ENCODE data around the gene CACNA1E. TPM values are rescaled to one million over a fixed set of nuclear protein-coding genes. Genes with fewer than 3 reads are reported as not detected.
"Not testable (repeated sequence)": the region's sequence is repeated elsewhere in the genome, so short reads cannot be mapped to it uniquely, and the experiment has no call there.

CACNA1E gene
- total RNA-seq, 2 experiments from 2014 or later = not detected

DNA sequence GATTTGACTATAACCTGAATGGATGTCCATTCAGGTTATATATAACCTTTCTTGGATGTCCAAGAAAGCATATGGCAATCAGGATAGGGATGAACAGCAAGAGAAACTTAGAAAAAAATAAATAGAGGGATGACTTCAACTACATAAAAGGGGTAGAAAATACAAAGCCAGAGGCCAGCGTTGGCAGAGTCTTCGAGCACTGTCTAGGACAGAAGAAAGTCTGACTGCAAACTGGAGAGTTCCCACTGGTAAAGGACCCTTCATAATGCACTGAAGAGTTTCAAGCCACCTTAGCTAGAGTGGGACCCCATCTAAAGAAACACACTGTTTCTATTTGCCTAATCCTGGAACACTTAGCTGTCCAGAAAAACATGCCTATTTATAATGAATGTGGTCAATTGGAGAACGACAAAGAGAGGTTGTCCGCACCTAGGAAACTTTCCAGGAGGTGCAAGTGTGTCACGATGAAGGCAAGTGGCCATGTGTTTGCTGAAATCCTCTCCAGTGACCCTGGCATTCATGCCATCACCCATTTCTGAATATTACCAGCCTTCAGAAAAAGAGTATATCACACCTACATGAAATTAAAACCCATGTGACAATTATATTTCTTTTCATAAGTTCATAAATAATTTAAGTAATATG lies 362.8 kb downstream of the CACNA1E start:
- no peaks in the 10 kb centered on the region for H3K9me3 ChIP-seq (ENCODE audit: low read length)
- H4K20me1 ChIP-seq (ENCODE audit: insufficient read depth, low read length) = no peaks in the 10 kb centered on the region
- intact Hi-C loops (cut with micrococcal nuclease; ENCODE audit: unreplicated experiment) = no loop called here
- BruUV-seq (replicated peaks) = no TSS peak
- no peak overlapping the region for H3K4me3 ChIP-seq (ENCODE audit: low read depth, low read length, poor library complexity, severe bottlenecking)
- no peaks in the 10 kb centered on the region for H3K9me2 ChIP-seq (ENCODE audit: insufficient read depth, low read length)
- no peak overlapping the region for H3K27ac ChIP-seq (ENCODE audit: low read depth, low read length, poor library complexity, severe bottlenecking)
- H3K4me2 ChIP-seq (ENCODE audit: low read length) = no peak overlapping the region
- no peak for DNase-seq (ENCODE audit: low spot score)
- no peaks in the 10 kb centered on the region for H3K79me2 ChIP-seq (ENCODE audit: insufficient read depth, low read depth, low read length)
- H2AFZ ChIP-seq (ENCODE audit: low read length) = no peak overlapping the region
- H3K36me3 ChIP-seq (ENCODE audit: insufficient read depth, low read length) = no peaks in the 10 kb centered on the region
- H3K4me1 ChIP-seq (ENCODE audit: insufficient read depth, low read length, poor library complexity, severe bottlenecking) = no peaks in the 10 kb centered on the region
- POLR2A ChIA-PET = no interaction called here
- CTCF ChIA-PET (ENCODE audit: unreplicated experiment) = no interaction called here
- TF ChIP-seq EZH2phosphoT487 (IDR thresholded peaks at IDR 0.05; ENCODE audit: borderline replicate concordance, low read depth, low read length) = no peak
- TF ChIP-seq, protein P1, sequence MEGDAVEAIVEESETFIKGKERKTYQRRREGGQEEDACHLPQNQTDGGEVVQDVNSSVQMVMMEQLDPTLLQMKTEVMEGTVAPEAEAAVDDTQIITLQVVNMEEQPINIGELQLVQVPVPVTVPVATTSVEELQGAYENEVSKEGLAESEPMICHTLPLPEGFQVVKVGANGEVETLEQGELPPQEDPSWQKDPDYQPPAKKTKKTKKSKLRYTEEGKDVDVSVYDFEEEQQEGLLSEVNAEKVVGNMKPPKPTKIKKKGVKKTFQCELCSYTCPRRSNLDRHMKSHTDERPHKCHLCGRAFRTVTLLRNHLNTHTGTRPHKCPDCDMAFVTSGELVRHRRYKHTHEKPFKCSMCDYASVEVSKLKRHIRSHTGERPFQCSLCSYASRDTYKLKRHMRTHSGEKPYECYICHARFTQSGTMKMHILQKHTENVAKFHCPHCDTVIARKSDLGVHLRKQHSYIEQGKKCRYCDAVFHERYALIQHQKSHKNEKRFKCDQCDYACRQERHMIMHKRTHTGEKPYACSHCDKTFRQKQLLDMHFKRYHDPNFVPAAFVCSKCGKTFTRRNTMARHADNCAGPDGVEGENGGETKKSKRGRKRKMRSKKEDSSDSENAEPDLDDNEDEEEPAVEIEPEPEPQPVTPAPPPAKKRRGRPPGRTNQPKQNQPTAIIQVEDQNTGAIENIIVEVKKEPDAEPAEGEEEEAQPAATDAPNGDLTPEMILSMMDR (conservative IDR thresholded peaks at IDR 0.05; ENCODE audit: low read length) = no peak

DNA sequence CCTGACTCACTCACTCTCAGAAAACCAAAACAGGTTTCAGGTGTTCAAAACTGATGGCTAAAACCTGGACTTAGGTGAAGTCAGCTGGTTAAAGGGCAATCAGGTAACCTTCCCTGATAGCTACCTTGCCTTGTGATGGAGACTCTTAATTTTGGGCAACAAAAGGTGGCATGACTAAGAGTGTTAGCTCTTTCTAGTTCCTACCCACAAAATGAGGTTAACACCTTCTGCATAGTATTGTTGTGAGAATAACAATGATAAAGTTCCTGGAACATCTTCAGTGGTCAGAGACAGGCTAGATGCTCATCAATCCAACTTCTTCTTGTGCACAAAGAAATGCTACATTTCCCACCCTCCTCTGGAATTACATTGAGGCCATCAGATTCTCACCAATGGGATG lies 363.4 kb downstream of the CACNA1E start:
- POLR2A ChIA-PET = no interaction called here
- Histone ChIP-seq H3K36me3 (ENCODE audit: insufficient read depth, low read length) (no peaks in the 10 kb centered on the region), H3K27ac (ENCODE audit: low read depth, low read length, poor library complexity, severe bottlenecking) (no peak overlapping the region), H3K4me1 (ENCODE audit: insufficient read depth, low read length, poor library complexity, severe bottlenecking) (no peaks in the 10 kb centered on the region), H3K4me3 (ENCODE audit: low read depth, low read length, poor library complexity, severe bottlenecking) (no peak overlapping the region), H3K4me2 (ENCODE audit: low read length) (no peak overlapping the region), H2AFZ (ENCODE audit: low read length) (no peak overlapping the region), H3K9me2 (ENCODE audit: insufficient read depth, low read length) (no peaks in the 10 kb centered on the region), H3K9me3 (ENCODE audit: low read length) (no peaks in the 10 kb centered on the region), H3K79me2 (ENCODE audit: insufficient read depth, low read depth, low read length) (no peaks in the 10 kb centered on the region), H4K20me1 (ENCODE audit: insufficient read depth, low read length) (no peaks in the 10 kb centered on the region)
- DNase-seq (ENCODE audit: low spot score) = no peak
- intact Hi-C loops (cut with micrococcal nuclease; ENCODE audit: unreplicated experiment) = no loop called here
- CTCF ChIA-PET (ENCODE audit: unreplicated experiment) = no interaction called here
- BruUV-seq (replicated peaks) = no TSS peak
- TF ChIP-seq, protein P1 (conservative IDR thresholded peaks at IDR 0.05; ENCODE audit: low read length) = no peak
- TF ChIP-seq EZH2phosphoT487 (IDR thresholded peaks at IDR 0.05; ENCODE audit: borderline replicate concordance, low read depth, low read length) = no peak

DNA sequence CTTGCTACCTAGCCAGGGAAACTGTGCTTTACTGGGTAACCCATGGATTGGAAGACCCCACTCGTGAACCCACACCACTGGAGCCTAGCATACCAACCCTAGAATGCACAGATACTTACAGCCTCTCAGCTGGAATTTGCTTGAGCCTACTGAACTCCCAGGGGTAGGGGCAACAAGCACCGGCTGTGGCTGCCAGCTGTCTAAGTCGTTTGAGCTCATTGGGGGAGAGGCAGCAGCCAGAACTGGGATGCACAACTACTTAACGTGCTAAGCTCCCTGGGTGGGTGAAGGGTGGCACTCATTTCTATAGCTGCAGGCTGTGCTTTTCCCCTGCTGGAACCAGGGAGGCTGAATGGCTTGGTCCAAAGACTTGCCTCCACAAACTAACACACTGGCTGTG lies 365.8 kb downstream of the CACNA1E start:
- DNase-seq (ENCODE audit: low spot score) = no peak
- TF ChIP-seq, protein P1 (conservative IDR thresholded peaks at IDR 0.05; ENCODE audit: low read length) = no peak
- TF ChIP-seq EZH2phosphoT487 (IDR thresholded peaks at IDR 0.05; ENCODE audit: borderline replicate concordance, low read depth, low read length) = no peak
- BruUV-seq (replicated peaks) = no TSS peak
- ChIA-PET CTCF (ENCODE audit: unreplicated experiment) (no interaction called here), POLR2A (interaction anchor here (0.5 kb wide), 1 partner anchor 583 kb away, joined by 3 read pairs; no protein-coding TSS in a partner anchor)
- intact Hi-C loops (cut with micrococcal nuclease; ENCODE audit: unreplicated experiment) = no loop called here
- Histone ChIP-seq H4K20me1 (ENCODE audit: insufficient read depth, low read length) (no peaks in the 10 kb centered on the region), H3K79me2 (ENCODE audit: insufficient read depth, low read depth, low read length) (no peaks in the 10 kb centered on the region), H3K36me3 (ENCODE audit: insufficient read depth, low read length) (no peaks in the 10 kb centered on the region), H3K27ac (ENCODE audit: low read depth, low read length, poor library complexity, severe bottlenecking) (no peak overlapping the region), H3K4me1 (ENCODE audit: insufficient read depth, low read length, poor library complexity, severe bottlenecking) (no peaks in the 10 kb centered on the region), H3K4me2 (ENCODE audit: low read length) (no peak overlapping the region), H3K4me3 (ENCODE audit: low read depth, low read length, poor library complexity, severe bottlenecking) (no peak overlapping the region), H2AFZ (ENCODE audit: low read length) (no peak overlapping the region), H3K9me3 (ENCODE audit: low read length) (no peaks in the 10 kb centered on the region), H3K9me2 (ENCODE audit: insufficient read depth, low read length) (no peaks in the 10 kb centered on the region)

DNA sequence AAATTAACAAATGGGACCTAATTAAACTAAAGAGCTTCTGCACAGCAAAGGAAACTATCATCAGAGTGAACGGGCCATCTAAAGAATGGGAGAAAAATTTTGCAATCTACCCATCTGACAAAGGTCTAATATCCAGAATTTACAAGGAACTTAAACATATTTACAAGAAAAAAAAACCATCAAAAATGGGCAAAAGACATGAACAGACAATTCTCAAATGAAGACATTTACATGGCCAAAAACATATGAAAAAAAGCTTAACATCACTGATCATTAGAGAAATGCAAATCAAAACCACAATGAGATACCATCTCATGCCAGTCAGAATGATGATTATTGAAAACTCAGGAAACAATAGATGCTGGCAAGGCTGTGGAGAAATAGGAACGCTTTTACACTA lies 370.9 kb downstream of the CACNA1E start:
- H3K4me1 ChIP-seq (ENCODE audit: insufficient read depth, low read length, poor library complexity, severe bottlenecking); CTCF ChIA-PET (ENCODE audit: unreplicated experiment); H3K4me3 ChIP-seq (ENCODE audit: low read depth, low read length, poor library complexity, severe bottlenecking); H3K9me2 ChIP-seq (ENCODE audit: insufficient read depth, low read length); H3K9me3 ChIP-seq (ENCODE audit: low read length); BruUV-seq (replicated peaks); H3K27ac ChIP-seq (ENCODE audit: low read depth, low read length, poor library complexity, severe bottlenecking); H2AFZ ChIP-seq (ENCODE audit: low read length); H4K20me1 ChIP-seq (ENCODE audit: insufficient read depth, low read length); H3K79me2 ChIP-seq (ENCODE audit: insufficient read depth, low read depth, low read length); H3K4me2 ChIP-seq (ENCODE audit: low read length); DNase-seq (ENCODE audit: low spot score); intact Hi-C loops (cut with micrococcal nuclease; ENCODE audit: unreplicated experiment); POLR2A ChIA-PET; H3K36me3 ChIP-seq (ENCODE audit: insufficient read depth, low read length): not testable (repeated sequence)

Data from OCI-LY7 (cell line).